Measurements from ENCODE around the gene CELF2.

Gene CELF2

GRCh38 chr10:11255156-11255555 is 237.5 kb downstream of the CELF2 start (continued):
- no peak for TF ChIP-seq GLIS3 (CRISPR knock-in tag; IDR thresholded peaks at IDR 0.05)
- TF ChIP-seq ZC3H10 (CRISPR knock-in tag; IDR thresholded peaks at IDR 0.05), result no peak
- no peak for TF ChIP-seq CSRNP3 (CRISPR knock-in tag; IDR thresholded peaks at IDR 0.05)
- no peak for TF ChIP-seq ZFP30 (CRISPR knock-in tag; IDR thresholded peaks at IDR 0.05)

GRCh38 chr10:11255796-11256444 is 238.2 kb downstream of the CELF2 start:
- no peak for ATAC-seq
- TF ChIP-seq GLIS3 (CRISPR knock-in tag; IDR thresholded peaks at IDR 0.05) (no peak), ZFP3 (CRISPR knock-in tag; IDR thresholded peaks at IDR 0.05) (no peak), SNAI2 (CRISPR knock-in tag; IDR thresholded peaks at IDR 0.05) (no peak), OSR1 (CRISPR knock-in tag; IDR thresholded peaks at IDR 0.05) (no peak), CSDC2 (CRISPR knock-in tag; IDR thresholded peaks at IDR 0.05) (no peak), PATZ1 (CRISPR knock-in tag; IDR thresholded peaks at IDR 0.05; ENCODE audit: borderline replicate concordance) (no peak), ZNF565 (CRISPR knock-in tag; conservative IDR thresholded peaks at IDR 0.05; ENCODE audit: low read depth) (no peak), ARNTL (CRISPR knock-in tag; IDR thresholded peaks at IDR 0.05; ENCODE audit: borderline replicate concordance, low read depth) (no peak), ESRRG (CRISPR knock-in tag; IDR thresholded peaks at IDR 0.05) (no peak), BACH2 (CRISPR knock-in tag; IDR thresholded peaks at IDR 0.05; ENCODE audit: borderline replicate concordance) (no peak), ZNF8 (CRISPR knock-in tag; IDR thresholded peaks at IDR 0.05) (no peak), RARB (CRISPR knock-in tag; IDR thresholded peaks at IDR 0.05) (no peak), CSRNP3 (CRISPR knock-in tag; IDR thresholded peaks at IDR 0.05) (no peak), TOX (CRISPR knock-in tag; IDR thresholded peaks at IDR 0.05; ENCODE audit: borderline replicate concordance) (no peak), ZNF70 (CRISPR knock-in tag; IDR thresholded peaks at IDR 0.05) (no peak), CREB5 (CRISPR knock-in tag; IDR thresholded peaks at IDR 0.05; ENCODE audit: low read depth) (no peak)

- no peak for ATAC-seq
- TF ChIP-seq CSRNP3 (CRISPR knock-in tag; IDR thresholded peaks at IDR 0.05) (no peak), ZFP30 (CRISPR knock-in tag; IDR thresholded peaks at IDR 0.05) (no peak), ARNTL (CRISPR knock-in tag; IDR thresholded peaks at IDR 0.05; ENCODE audit: borderline replicate concordance, low read depth) (no peak), SNAI2 (CRISPR knock-in tag; IDR thresholded peaks at IDR 0.05) (no peak), TOX (CRISPR knock-in tag; IDR thresholded peaks at IDR 0.05; ENCODE audit: borderline replicate concordance) (no peak), RARB (CRISPR knock-in tag; IDR thresholded peaks at IDR 0.05) (no peak), PATZ1 (CRISPR knock-in tag; IDR thresholded peaks at IDR 0.05; ENCODE audit: borderline replicate concordance) (no peak), ZNF565 (CRISPR knock-in tag; conservative IDR thresholded peaks at IDR 0.05; ENCODE audit: low read depth) (no peak), ESRRG (CRISPR knock-in tag; IDR thresholded peaks at IDR 0.05) (no peak), ZNF70 (CRISPR knock-in tag; IDR thresholded peaks at IDR 0.05) (no peak), OSR1 (CRISPR knock-in tag; IDR thresholded peaks at IDR 0.05) (no peak), TSHZ2 (CRISPR knock-in tag; IDR thresholded peaks at IDR 0.05) (no peak), ISL1 (CRISPR knock-in tag; IDR thresholded peaks at IDR 0.05) (no peak)
Measured at GRCh38 chr10:11256896-11257295, 239.2 kb downstream of the CELF2 start.

All from SK-N-SH treated with all-trans-retinoic acid at 6 μM for 48 hours (cell line).